ENCODE data around the gene CACNG8.

Gene CACNG8

GRCh38 chr19:53961523-53962356 lies 997 bp upstream of the CACNG8 start:
- peak; percentile 34 for DNase-seq (ENCODE audit: low read depth, low spot score)

GRCh38 chr19:53965091-53965490 lies 2.4 kb downstream of the CACNG8 start:
- no peak for DNase-seq (ENCODE audit: low read depth, low spot score)

- DNase-seq (ENCODE audit: low read depth, low spot score) = no peak
Observed at GRCh38 chr19:53966931-53967330, 4.2 kb downstream of the CACNG8 start.

- DNase-seq (ENCODE audit: low read depth, low spot score) = no peak
Observed at GRCh38 chr19:53969366-53969765, 6.6 kb downstream of the CACNG8 start.

GRCh38 chr19:53971673-53972072 lies 8.9 kb downstream of the CACNG8 start:
- no peak for DNase-seq (ENCODE audit: low read depth, low spot score)

- peak; percentile 89 for DNase-seq (ENCODE audit: low read depth, low spot score)
Observed at GRCh38 chr19:53977429-53977990, 14.8 kb downstream of the CACNG8 start.

GRCh38 chr19:53977991-53978731 lies 15.4 kb downstream of the CACNG8 start:
- peak; percentile 93 for DNase-seq (ENCODE audit: low read depth, low spot score)

- no peak for DNase-seq (ENCODE audit: low read depth, low spot score)
Observed at GRCh38 chr19:53978975-53979801, 16.5 kb downstream of the CACNG8 start.

GRCh38 chr19:53980539-53981375 lies 18.0 kb downstream of the CACNG8 start:
- peak; percentile 27 for DNase-seq (ENCODE audit: low read depth, low spot score)

- DNase-seq (ENCODE audit: low read depth, low spot score) = no peak
Observed at GRCh38 chr19:53981376-53981951, 18.7 kb downstream of the CACNG8 start.

- DNase-seq (ENCODE audit: low read depth, low spot score) = peak; percentile 29
Observed at GRCh38 chr19:53982001-53982451, 19.3 kb downstream of the CACNG8 start.

GRCh38 chr19:53982611-53983010 lies 19.9 kb downstream of the CACNG8 start:
- peak; percentile 60 for DNase-seq (ENCODE audit: low read depth, low spot score)

- DNase-seq (ENCODE audit: low read depth, low spot score) = no peak
Observed at GRCh38 chr19:53983457-53984289, 20.9 kb downstream of the CACNG8 start.

- no peak for DNase-seq (ENCODE audit: low read depth, low spot score)
Observed at GRCh38 chr19:53985863-53986262, 23.1 kb downstream of the CACNG8 start.

- no peak for DNase-seq (ENCODE audit: low read depth, low spot score)
Observed at GRCh38 chr19:53988981-53989380, 26.2 kb downstream of the CACNG8 start.

- peak; percentile 70 for DNase-seq (ENCODE audit: low read depth, low spot score)
Observed at GRCh38 chr19:53989600-53990533, 27.1 kb downstream of the CACNG8 start.

GRCh38 chr19:53991224-53992113 lies 28.7 kb downstream of the CACNG8 start, which contains the start of gene CACNG6:
Gene CACNG6 (plus strand): TSS chr19:53991637. CDS start chr19:53992878, 1,241 bp downstream.
- DNase-seq (ENCODE audit: low read depth, low spot score) = peak; percentile 54
